Calu3 (cell line): ENCODE data around the gene EMD. TPM values are rescaled to one million over a fixed set of nuclear protein-coding genes. Genes with fewer than 3 reads are reported as not detected.

ENCODE experiments used
- BruUV-seq: library from RNA; stranded (reverse); fragments of 400-500 nt; replicated peaks from 2 replicates; lab custom pipeline; 2021; lab: Mats Ljungman, UMichigan
- CTCF ChIA-PET: fragments of 300-600 bp; sonication (Branson Sonifier 250); formaldehyde crosslinking; loops from one replicate; lab custom pipeline; 2022; ENCODE audit warnings: antibody characterized with exemption; lab: Charles Lee
- DNase-seq: peaks from one replicate; pipeline ENCODE4 v3.0.0; 2022
- H3K27ac Mint-ChIP-seq: one replicate; pipeline ENCODE4 v1.8.0; 2022; ENCODE audit warnings: mixed read lengths; ENCODE audit not compliant: unreplicated experiment
- H3K27me3 Mint-ChIP-seq: one replicate; pipeline ENCODE4 v1.8.0; 2022; ENCODE audit warnings: mixed read lengths; ENCODE audit not compliant: unreplicated experiment
- H3K36me3 Mint-ChIP-seq: one replicate; pipeline ENCODE4 v1.8.0; 2022; ENCODE audit warnings: mild to moderate bottlenecking, moderate library complexity, mixed read lengths; ENCODE audit not compliant: insufficient read depth, unreplicated experiment
- H3K4me1 Mint-ChIP-seq: one replicate; pipeline ENCODE4 v1.8.0; 2022; ENCODE audit warnings: mild to moderate bottlenecking, low read depth, mixed read lengths; ENCODE audit not compliant: unreplicated experiment
- H3K4me3 Mint-ChIP-seq: one replicate; pipeline ENCODE4 v1.8.0; 2022; ENCODE audit warnings: mild to moderate bottlenecking, low read depth, moderate library complexity, mixed read lengths; ENCODE audit not compliant: unreplicated experiment
- H3K9me3 Mint-ChIP-seq: one replicate; pipeline ENCODE4 v1.8.0; 2022; ENCODE audit warnings: low read depth, mixed read lengths; ENCODE audit not compliant: unreplicated experiment
- intact Hi-C: fragments of 100-400 bp; cut with micrococcal nuclease; formaldehyde crosslinking; loops from one replicate; pipeline ENCODE4 v1.10.0; 2022; ENCODE audit not compliant: unreplicated experiment
- total RNA-seq: library from RNA; stranded (reverse); gene quantifications from 2 replicates; pipeline ENCODE4 v1.2.3, GENCODE V29; 2022
- TF ChIP-seq, protein P1 (sequence below): fragments of 200-600 bp; IDR thresholded peaks from one replicate; pipeline ENCODE4 v1.8.0; 2022; ENCODE audit warnings: antibody characterized with exemption; ENCODE audit not compliant: unreplicated experiment

Gene EMD
- total RNA-seq, 1 experiment from 2014 or later: 75.1 TPM

DNA sequence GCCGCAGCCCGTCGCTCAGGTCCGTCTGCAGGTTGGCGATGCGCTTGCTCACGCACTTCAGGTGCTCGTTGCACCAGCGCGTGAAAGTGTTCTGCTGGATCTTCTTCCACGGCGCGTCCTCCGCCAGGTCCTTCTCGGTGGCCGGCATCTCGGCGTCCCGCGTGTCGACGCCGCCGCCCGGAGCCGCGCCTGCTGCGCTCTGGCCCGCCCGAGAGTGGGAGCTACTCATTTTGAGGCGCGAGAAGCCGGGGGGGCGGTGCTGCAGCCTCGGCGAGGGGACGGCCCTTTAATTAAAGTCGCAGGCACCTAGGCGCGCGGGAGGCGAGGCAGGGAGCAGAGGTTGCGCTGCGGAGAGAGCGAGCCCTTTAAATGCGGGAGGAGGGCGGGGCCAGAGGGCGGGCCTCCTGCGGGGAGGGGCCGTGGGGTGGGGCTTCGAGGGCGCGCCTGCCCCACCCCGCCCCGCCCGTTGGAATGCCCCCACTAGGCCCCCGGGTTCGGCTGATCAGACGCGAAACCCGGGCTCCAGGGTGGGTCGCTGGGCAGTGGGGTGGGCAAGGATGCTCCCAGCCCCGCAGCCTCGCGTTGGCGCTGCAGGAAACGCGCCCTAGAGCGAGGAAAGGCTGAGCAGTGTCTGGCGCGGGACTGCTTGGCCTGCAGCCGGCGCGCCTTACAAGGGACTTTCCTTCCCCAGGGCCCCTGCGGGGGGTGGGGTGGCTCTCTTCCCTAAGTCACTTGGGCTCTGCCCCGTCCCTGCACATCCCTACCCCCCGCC, 7.9 kb upstream of the EMD start:
- TF ChIP-seq, protein P1, sequence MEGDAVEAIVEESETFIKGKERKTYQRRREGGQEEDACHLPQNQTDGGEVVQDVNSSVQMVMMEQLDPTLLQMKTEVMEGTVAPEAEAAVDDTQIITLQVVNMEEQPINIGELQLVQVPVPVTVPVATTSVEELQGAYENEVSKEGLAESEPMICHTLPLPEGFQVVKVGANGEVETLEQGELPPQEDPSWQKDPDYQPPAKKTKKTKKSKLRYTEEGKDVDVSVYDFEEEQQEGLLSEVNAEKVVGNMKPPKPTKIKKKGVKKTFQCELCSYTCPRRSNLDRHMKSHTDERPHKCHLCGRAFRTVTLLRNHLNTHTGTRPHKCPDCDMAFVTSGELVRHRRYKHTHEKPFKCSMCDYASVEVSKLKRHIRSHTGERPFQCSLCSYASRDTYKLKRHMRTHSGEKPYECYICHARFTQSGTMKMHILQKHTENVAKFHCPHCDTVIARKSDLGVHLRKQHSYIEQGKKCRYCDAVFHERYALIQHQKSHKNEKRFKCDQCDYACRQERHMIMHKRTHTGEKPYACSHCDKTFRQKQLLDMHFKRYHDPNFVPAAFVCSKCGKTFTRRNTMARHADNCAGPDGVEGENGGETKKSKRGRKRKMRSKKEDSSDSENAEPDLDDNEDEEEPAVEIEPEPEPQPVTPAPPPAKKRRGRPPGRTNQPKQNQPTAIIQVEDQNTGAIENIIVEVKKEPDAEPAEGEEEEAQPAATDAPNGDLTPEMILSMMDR: no peak
- peaks cover 83% of the 10 kb centered on the region for H3K36me3 Mint-ChIP-seq
- peak overlapping the region; percentile 79 for H3K4me3 Mint-ChIP-seq
- CTCF ChIA-PET: interaction anchor here (0.6 to 0.8 kb wide), 4 partner anchors 27 to 703 kb away, joined by 3 to 11 read pairs (median 4); partner anchors contain the start of gene RPL10
- peaks cover 9% of the 10 kb centered on the region for H3K4me1 Mint-ChIP-seq
- intact Hi-C loops: no loop called here
- H3K27me3 Mint-ChIP-seq: no peaks in the 10 kb centered on the region
- DNase-seq: peak; percentile 95
- no TSS peak for BruUV-seq
- no peaks in the 10 kb centered on the region for H3K9me3 Mint-ChIP-seq
- H3K27ac Mint-ChIP-seq: peak overlapping the region; percentile 66

DNA sequence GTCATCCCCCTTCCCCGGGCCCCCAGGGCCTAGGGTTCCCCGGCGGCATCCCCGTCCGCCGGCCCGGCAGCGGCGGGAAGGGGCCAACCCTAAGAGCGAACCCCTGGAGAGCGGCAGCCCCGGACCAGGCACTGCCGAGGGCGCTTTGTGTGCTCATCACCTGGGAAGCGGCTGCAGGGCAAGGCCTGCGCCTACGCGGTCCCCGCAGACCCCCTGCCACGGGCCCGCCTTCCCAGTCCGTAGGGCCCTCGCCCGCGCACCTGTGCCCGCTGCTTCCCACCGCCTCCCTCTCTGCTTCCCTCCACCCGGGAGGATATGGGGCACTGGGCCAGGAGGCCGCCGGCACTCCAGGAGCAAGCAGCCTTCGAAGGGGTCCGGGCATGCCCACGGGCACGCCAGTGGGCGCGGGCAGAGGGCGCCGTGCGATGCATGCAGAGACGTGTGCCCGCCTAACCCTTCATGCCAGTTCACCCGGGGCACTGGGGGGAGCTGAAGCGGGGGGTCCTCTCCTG, 7.2 kb upstream of the EMD start:
- no peaks in the 10 kb centered on the region for H3K9me3 Mint-ChIP-seq
- TF ChIP-seq, protein P1: no peak
- H3K4me1 Mint-ChIP-seq: peaks cover 9% of the 10 kb centered on the region
- no peaks in the 10 kb centered on the region for H3K27me3 Mint-ChIP-seq
- BruUV-seq: no TSS peak
- peaks cover 77% of the 10 kb centered on the region for H3K36me3 Mint-ChIP-seq
- CTCF ChIA-PET: no interaction called here
- peak overlapping the region; percentile 79 for H3K4me3 Mint-ChIP-seq
- peak overlapping the region; percentile 80 for H3K27ac Mint-ChIP-seq
- DNase-seq: no peak
- intact Hi-C loops: no loop called here

DNA sequence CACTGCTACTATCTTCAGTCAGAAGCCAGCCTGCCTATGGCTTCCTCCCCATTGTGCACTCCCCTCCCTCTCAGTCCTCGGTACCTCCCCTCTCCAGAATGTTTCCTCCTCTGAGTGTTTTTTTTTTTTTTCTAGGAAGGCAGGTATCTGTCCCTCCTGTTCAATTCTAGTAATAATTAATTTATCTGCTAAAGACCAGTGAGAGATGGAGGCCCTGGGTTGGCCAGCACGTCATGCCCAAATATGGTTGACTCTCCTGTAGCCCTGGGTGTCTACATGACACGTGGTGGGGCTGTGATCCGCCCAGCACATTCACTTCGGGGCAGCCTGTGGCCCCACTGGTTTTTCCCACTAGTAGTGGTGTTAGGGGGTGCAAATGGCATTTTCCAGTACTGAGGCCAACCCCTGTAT, 6.5 kb upstream of the EMD start:
- Mint-ChIP-seq H3K36me3 (peaks cover 69% of the 10 kb centered on the region), H3K4me1 (peaks cover 9% of the 10 kb centered on the region), H3K4me3 (peak overlapping the region; percentile 79), H3K9me3 (no peaks in the 10 kb centered on the region), H3K27me3 (no peaks in the 10 kb centered on the region), H3K27ac (peak overlapping the region; percentile 80)
- CTCF ChIA-PET: interaction anchor here (0.8 to 1.7 kb wide), 7 partner anchors 9 to 154 kb away, joined by 5 to 8 read pairs (median 6); partner anchors contain the start of genes ATP6AP1 and DNASE1L1
- TF ChIP-seq, protein P1: no peak
- no TSS peak for BruUV-seq
- peak; percentile 82 for DNase-seq
- intact Hi-C loops: no loop called here

DNA sequence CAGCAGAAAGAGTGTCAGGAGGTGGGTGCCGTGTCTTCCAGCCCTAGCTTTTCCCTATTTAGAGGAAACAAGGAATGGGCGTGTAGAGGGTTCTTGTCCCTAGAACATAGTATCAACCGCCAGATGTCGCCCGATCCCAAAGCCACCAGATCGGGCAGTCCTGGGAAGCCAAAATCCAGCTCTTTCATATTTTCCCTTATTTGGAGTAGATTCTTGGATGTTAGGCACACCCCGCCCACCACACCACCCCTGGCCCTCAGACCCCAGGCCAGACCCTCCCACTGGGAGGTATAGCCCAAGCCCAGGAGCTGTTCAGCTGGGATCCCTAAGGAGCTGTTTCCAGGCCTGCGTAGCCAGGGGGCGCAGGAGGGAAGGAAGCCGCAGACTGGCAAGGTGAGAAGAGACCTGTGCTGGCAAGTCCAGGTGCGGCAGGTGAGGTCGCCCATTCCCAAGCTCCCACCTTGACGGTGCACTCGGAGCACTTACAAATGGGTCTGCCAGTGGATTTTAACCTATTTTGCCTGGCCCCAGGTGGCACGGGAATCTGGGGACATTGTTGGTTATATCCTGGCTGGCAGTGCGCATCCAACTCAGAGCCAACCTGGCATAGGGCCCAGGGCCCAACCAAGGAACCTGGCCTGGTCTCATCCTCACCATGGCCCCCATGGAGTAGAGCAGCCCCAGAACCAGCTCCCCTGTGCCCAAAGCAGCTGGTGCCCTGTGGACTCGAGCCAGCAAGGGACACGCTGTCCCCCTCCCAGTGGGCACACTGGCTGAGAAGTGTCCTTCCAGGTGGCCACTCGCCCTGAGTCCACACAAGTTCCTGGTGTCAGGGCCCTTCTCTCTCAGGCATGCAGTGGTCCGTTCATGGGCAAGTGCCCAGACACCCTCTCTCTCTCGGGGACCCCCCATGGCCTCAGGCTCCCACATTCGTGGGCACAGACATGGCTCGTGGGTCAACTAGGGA, 5.5 kb upstream of the EMD start:
- intact Hi-C loops: no loop called here
- Mint-ChIP-seq H3K27ac (peak overlapping the region; percentile 80), H3K4me3 (peak overlapping the region; percentile 79), H3K4me1 (no peaks in the 10 kb centered on the region), H3K27me3 (no peaks in the 10 kb centered on the region), H3K9me3 (no peaks in the 10 kb centered on the region), H3K36me3 (peaks cover 68% of the 10 kb centered on the region)
- no TSS peak for BruUV-seq
- CTCF ChIA-PET: interaction anchor here (0.5 to 1.7 kb wide), 8 partner anchors 8 to 164 kb away, joined by 4 to 8 read pairs (median 6); partner anchors contain the start of genes ATP6AP1 and DNASE1L1
- DNase-seq: peak; percentile 90
- TF ChIP-seq, protein P1: peak; percentile 75
